Nephron progenitor cell (in vitro differentiated cells): ENCODE measurements around the gene SLC38A11.

ENCODE experiments used
- DNase-seq: peaks from one replicate; pipeline ENCODE4 v3.0.0; 2021
- H3K27ac Mint-ChIP-seq: 2 replicates; pipeline ENCODE4 v1.8.0; 2021; ENCODE audit warnings: mild to moderate bottlenecking, moderate library complexity, mixed read lengths
- H3K27me3 Mint-ChIP-seq: 2 replicates; pipeline ENCODE4 v1.8.0; 2021; ENCODE audit warnings: mild to moderate bottlenecking, low read depth, mixed read lengths; ENCODE audit not compliant: poor library complexity
- H3K36me3 Mint-ChIP-seq: 2 replicates; pipeline ENCODE4 v1.8.0; 2021; ENCODE audit warnings: low read depth, mixed read lengths
- H3K4me1 Mint-ChIP-seq: 2 replicates; pipeline ENCODE4 v1.8.0; 2021; ENCODE audit warnings: mixed read lengths
- H3K4me3 Mint-ChIP-seq: 2 replicates; pipeline ENCODE4 v1.8.0; 2021; ENCODE audit warnings: mild to moderate bottlenecking, moderate library complexity, mixed read lengths
- H3K9me3 Mint-ChIP-seq: 2 replicates; pipeline ENCODE4 v1.8.0; 2021; ENCODE audit warnings: mild to moderate bottlenecking, moderate library complexity, mixed read lengths
- CTCF ChIP-seq: fragments of 200-600 bp; sonication (generic); IDR thresholded peaks from 2 replicates; pipeline ENCODE4 v1.5.0; 2021; ENCODE audit warnings: antibody characterized with exemption

SLC38A11 gene

GRCh38 chr2:164877927-164878326 lies 77.4 kb downstream of the SLC38A11 start:
- no peak for DNase-seq
- peaks cover 18% of the 10 kb centered on the region for H3K4me1 Mint-ChIP-seq
- no peak overlapping the region for H3K4me3 Mint-ChIP-seq
- H3K9me3 Mint-ChIP-seq = no peaks in the 10 kb centered on the region
- H3K27ac Mint-ChIP-seq = peak overlapping the region; percentile 64
- no peak for TF ChIP-seq CTCF
- peaks cover 10% of the 10 kb centered on the region for H3K27me3 Mint-ChIP-seq
- H3K36me3 Mint-ChIP-seq = no peaks in the 10 kb centered on the region

GRCh38 chr2:164877169-164877568 lies 78.2 kb downstream of the SLC38A11 start:
- Mint-ChIP-seq H3K36me3 (no peaks in the 10 kb centered on the region), H3K4me1 (peaks cover 18% of the 10 kb centered on the region), H3K27ac (no peak overlapping the region), H3K4me3 (no peak overlapping the region), H3K27me3 (peaks cover 10% of the 10 kb centered on the region), H3K9me3 (no peaks in the 10 kb centered on the region)
- DNase-seq = no peak
- TF ChIP-seq CTCF = no peak

GRCh38 chr2:164875334-164876205 lies 79.8 kb downstream of the SLC38A11 start:
- H3K4me1 Mint-ChIP-seq = peaks cover 18% of the 10 kb centered on the region

GRCh38 chr2:164873210-164873908 lies 82.0 kb downstream of the SLC38A11 start:
- peaks cover 13% of the 10 kb centered on the region for H3K27me3 Mint-ChIP-seq
- H3K27ac Mint-ChIP-seq = no peak overlapping the region
- no peak for TF ChIP-seq CTCF
- no peak for DNase-seq
- H3K9me3 Mint-ChIP-seq = no peaks in the 10 kb centered on the region
- no peak overlapping the region for H3K4me3 Mint-ChIP-seq
- no peaks in the 10 kb centered on the region for H3K36me3 Mint-ChIP-seq
- peaks cover 12% of the 10 kb centered on the region for H3K4me1 Mint-ChIP-seq

More at GRCh38 chr2:164875334-164876205, 79.8 kb downstream of the SLC38A11 start:
- Mint-ChIP-seq H3K4me3 (no peak overlapping the region), H3K36me3 (no peaks in the 10 kb centered on the region), H3K27ac (no peak overlapping the region), H3K9me3 (no peaks in the 10 kb centered on the region), H3K27me3 (peaks cover 10% of the 10 kb centered on the region)
- TF ChIP-seq CTCF = no peak
- no peak for DNase-seq

- Mint-ChIP-seq H3K27ac (no peak overlapping the region), H3K4me3 (no peak overlapping the region), H3K4me1 (peaks cover 9% of the 10 kb centered on the region), H3K9me3 (no peaks in the 10 kb centered on the region), H3K36me3 (no peaks in the 10 kb centered on the region), H3K27me3 (peaks cover 15% of the 10 kb centered on the region)
- no peak for DNase-seq
- TF ChIP-seq CTCF = no peak
Measured at GRCh38 chr2:164871404-164871803, 83.9 kb downstream of the SLC38A11 start.
